HFF-Myc (cell line): Measurements from ENCODE around the gene NPHP4.
"Not testable (repeated sequence)": the region's sequence is repeated elsewhere in the genome, so short reads cannot be mapped to it uniquely, and the experiment has no call there.

Experiments
- DNase-seq: peaks from one replicate; pipeline ENCODE4 v3.0.0-alpha.2; 2011; ENCODE audit warnings: low read depth; ENCODE audit errors: extremely low read depth
- H3K4me3 ChIP-seq: replicated peaks from 2 replicates; pipeline ENCODE4 v1.5.1; 2011; ENCODE audit warnings: low read depth, mild to moderate bottlenecking, control low read depth, low read length
- TF ChIP-seq, protein P1 (sequence below): IDR thresholded peaks from 2 replicates; pipeline ENCODE4 v1.5.1; 2012; ENCODE audit warnings: mild to moderate bottlenecking, low read depth, low read length, control low read depth; ENCODE audit errors: missing control alignments

NPHP4 gene

DNA sequence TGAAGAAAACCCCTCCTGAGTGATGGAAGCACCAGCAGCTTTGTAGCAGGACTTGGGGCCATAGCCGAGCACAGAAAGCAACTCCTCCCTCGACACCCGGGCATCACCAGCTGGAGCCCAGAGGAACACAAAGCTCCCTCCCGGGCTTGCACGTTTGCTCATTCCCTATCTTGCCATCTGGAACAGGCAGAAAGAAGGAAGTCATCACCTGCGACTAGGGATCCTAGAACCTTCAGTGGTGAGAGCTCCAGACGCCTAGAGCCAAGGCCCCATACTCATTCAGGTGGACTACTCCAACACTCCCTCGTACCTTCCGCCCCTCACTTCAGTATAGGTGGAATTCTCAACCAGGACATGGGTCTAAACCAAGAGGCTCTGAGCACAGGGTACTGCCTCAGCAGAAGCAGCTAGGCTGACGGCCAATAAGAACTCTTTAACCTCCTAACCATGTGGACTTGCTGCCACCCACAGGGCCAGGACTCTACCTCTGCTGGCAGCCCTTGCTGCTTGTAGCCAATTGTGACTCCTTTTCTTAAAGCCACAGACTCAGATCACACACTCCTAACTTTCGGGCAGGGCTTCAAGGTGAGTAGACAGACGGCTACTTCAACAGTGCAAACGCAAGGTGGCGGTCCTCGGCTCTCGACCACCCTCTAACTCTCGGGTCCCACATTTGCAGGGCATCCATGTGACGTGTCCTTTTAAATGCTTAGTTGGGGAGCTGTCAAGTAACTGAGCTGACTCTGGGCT is 65.4 kb downstream of the NPHP4 start:
- TF ChIP-seq, protein P1, sequence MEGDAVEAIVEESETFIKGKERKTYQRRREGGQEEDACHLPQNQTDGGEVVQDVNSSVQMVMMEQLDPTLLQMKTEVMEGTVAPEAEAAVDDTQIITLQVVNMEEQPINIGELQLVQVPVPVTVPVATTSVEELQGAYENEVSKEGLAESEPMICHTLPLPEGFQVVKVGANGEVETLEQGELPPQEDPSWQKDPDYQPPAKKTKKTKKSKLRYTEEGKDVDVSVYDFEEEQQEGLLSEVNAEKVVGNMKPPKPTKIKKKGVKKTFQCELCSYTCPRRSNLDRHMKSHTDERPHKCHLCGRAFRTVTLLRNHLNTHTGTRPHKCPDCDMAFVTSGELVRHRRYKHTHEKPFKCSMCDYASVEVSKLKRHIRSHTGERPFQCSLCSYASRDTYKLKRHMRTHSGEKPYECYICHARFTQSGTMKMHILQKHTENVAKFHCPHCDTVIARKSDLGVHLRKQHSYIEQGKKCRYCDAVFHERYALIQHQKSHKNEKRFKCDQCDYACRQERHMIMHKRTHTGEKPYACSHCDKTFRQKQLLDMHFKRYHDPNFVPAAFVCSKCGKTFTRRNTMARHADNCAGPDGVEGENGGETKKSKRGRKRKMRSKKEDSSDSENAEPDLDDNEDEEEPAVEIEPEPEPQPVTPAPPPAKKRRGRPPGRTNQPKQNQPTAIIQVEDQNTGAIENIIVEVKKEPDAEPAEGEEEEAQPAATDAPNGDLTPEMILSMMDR = no peak
- DNase-seq = no peak
- H3K4me3 ChIP-seq = no peak overlapping the region

DNA sequence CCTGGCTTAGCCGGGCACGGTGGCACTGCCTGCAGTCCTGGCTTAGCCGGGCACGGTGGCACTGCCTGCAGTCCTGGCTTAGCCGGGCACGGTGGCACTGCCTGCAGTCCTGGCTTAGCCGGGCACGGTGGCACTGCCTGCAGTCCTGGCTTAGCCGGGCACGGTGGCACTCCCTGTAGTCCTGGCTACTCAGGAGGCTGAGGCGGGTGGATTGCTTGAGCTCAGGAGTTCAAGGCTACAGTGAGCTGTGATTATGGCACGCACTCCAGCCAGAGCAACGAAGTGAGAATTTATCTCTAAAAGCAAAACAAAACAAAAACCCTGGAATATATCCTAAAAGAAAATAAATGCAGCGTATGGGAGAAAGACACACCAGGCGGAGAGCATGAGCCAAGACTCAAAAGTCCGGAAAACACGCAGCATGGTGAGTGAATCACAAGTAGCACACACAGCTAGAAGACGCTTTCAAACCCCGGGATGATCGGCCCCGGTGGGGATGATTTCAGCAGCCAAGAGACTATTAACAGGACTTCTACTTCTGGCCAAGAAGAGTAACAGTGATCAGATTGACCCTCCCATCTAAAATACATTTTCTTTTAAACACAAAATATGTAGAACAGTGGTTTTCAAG is 69.4 kb downstream of the NPHP4 start:
- not testable (repeated sequence) for H3K4me3 ChIP-seq, DNase-seq

DNA sequence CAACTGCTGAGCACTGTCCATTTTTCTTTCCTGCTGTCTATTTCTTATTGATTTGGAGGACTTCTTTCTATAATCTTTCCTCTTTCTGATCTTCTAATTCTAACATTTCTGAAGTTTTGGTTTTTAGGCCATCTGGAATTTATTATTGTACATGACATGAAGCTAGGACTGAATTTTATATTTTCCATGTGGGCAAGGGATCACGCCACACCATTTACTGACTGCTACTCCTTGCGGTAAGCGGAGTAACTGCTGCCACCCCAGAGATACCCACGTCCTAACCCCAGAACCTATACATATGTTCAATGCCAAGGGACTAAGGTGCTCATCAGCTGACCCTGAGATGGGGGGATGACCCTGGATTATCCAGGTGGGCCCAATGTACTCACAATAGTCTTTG is 70.6 kb downstream of the NPHP4 start:
- no peak for DNase-seq
- H3K4me3 ChIP-seq = no peak overlapping the region
- TF ChIP-seq, protein P1 = no peak

DNA sequence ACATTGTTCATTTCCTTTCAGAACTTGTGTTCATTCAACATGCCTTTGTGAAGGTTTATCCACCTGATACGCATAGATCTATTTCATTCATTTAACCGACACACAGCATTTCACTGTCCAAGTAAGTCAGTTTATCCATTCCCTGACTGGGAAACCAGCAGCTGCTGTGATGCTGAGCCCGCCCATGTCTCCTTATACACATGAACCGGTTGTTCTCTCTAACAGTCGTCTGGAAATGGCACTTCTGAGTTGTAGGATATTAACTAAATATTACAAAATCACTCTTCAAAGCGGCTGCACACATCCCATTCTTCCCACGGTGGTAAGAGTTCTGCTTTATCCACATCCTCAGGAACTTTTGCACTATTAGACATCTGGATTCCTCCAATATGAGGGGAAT is 71.1 kb downstream of the NPHP4 start:
- DNase-seq = no peak
- H3K4me3 ChIP-seq = no peak overlapping the region
- TF ChIP-seq, protein P1 = no peak

DNA sequence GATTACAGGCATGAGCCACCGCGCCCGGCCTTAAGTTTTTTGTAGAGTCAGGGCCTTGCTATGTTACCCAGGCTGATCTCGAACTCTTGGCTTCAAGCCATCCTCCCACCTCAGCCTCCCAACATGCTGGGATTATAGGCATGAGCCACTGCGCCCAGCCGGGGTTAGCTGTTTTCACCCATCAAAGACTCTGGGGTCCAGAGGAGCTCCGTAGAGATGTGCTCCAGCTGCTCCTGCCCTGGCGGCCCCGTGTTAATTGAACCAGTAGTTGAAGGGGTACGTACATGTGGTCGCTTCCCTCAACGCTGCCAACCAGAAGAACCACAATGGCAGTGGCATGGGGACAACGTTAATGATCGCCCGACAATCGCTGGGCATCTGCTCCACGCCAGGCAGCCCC is 72.0 kb downstream of the NPHP4 start:
- no peak for DNase-seq
- TF ChIP-seq, protein P1 = no peak
- H3K4me3 ChIP-seq = no peak overlapping the region

DNA sequence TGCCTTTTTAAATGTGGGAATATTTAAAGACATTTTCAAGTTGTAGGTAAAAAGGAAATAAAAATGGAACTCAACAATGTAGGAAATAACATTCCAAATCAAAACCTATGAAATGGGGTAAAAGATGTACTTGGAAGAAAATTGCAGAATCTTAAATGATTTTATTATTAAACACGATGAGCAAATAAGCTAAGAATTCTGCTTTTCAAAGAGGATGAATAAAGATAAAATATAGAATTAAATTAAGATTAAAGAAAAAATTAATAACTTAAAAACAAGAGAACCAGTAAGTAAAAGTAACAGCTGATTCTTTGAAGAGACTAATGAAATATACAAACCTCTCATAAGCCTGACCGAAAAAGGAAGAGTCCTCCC is 74.0 kb downstream of the NPHP4 start:
- DNase-seq = no peak
- H3K4me3 ChIP-seq = no peak overlapping the region
- TF ChIP-seq, protein P1 = no peak

DNA sequence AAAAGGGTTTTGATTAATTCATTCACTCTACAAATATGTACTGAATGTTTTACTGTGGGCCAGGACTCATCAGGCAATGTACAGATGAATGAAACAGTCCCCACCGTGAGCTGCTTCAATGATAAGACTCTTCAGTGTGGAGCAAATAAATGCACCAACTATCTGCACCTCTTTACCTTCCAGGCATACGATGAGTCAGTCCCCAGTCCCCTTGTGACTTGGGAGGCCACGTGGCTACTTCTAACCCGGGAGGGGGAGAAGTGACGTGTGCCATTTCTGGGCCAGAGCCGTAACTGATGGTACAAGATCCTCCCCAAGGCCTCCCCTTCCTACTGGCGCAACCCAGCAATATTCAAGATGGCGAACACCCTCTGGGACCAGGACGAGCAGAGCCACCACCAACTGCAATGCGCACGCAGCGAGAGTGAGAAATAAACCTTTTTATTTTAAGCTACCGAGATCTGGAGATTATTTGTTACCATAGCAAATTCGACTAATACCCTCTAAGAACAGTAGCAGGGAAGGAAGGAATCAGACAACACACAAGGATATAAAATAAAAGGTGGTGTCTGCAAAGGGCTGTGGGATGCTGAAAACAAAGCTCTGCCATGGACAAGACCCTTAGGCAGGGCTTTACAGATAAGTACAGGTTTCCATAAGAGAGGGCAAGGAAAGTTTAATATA is 74.5 kb downstream of the NPHP4 start:
- no peak for DNase-seq
- H3K4me3 ChIP-seq = no peak overlapping the region
- TF ChIP-seq, protein P1 = no peak
